Gastroesophageal sphincter (tissue), 3 donors: ENCODE data around the gene ATF6.

ENCODE experiments used
- POLR2A ChIP-seq, 2 donors: fragments of 450-650 bp; IDR thresholded peaks; one replicate each; pipeline ENCODE4 v1.6.1; 2017; ENCODE audit warnings: antibody characterized with exemption in 2 of 2, mild to moderate bottlenecking in 2 of 2, moderate library complexity in 1 of 2
- TF ChIP-seq, protein P1 (sequence below), 4 experiments: fragments of 200-600 bp in 2 of 4; fragments of 450-650 bp in 2 of 4; sonication (generic) in 1 of 4; IDR thresholded peaks; one replicate each; pipeline ENCODE4 v1.5.1; 2017 to 2019; ENCODE audit warnings: antibody characterized with exemption in 4 of 4, mild to moderate bottlenecking in 2 of 4, moderate library complexity in 2 of 4

DNA sequence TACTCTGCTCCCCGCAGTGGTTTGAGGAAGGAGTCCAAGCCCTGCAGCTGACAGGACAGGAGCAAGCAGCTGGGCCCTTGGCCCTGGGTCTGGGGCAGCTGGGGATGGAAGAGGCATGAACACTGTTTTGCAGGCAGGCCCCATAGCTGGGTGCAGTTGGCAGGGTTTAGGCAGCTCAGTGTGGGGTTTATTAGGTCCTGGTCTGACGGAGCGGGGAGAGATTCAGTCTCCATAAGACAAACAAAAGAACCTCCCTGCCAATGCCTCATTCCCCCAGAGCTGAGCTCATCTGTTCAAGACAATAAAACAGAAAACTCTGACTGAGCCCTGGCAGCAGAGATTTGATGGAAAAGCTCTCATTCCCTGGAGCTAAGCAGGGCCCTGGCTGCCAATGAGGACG, 220.2 kb downstream of the ATF6 start:
- TF ChIP-seq, protein P1, sequence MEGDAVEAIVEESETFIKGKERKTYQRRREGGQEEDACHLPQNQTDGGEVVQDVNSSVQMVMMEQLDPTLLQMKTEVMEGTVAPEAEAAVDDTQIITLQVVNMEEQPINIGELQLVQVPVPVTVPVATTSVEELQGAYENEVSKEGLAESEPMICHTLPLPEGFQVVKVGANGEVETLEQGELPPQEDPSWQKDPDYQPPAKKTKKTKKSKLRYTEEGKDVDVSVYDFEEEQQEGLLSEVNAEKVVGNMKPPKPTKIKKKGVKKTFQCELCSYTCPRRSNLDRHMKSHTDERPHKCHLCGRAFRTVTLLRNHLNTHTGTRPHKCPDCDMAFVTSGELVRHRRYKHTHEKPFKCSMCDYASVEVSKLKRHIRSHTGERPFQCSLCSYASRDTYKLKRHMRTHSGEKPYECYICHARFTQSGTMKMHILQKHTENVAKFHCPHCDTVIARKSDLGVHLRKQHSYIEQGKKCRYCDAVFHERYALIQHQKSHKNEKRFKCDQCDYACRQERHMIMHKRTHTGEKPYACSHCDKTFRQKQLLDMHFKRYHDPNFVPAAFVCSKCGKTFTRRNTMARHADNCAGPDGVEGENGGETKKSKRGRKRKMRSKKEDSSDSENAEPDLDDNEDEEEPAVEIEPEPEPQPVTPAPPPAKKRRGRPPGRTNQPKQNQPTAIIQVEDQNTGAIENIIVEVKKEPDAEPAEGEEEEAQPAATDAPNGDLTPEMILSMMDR (IDR thresholded peaks at IDR 0.05), result no peak
- TF ChIP-seq POLR2A (IDR thresholded peaks at IDR 0.05), result no peak
